SU-DHL-6 (cell line): ENCODE results near the gene DNAAF8.

Experiments used
- EZH2phosphoT487 ChIP-seq: fragments of 200-600 bp; sonication (generic), shearing (Covaris generic); conservative IDR thresholded peaks from 2 replicates; pipeline ENCODE4 v1.6.1; 2018; ENCODE audit warnings: mild to moderate bottlenecking, antibody characterized with exemption, low read length, moderate library complexity, mixed read lengths
- TF ChIP-seq, protein P1 (sequence below): fragments of 200-600 bp; sonication (generic); IDR thresholded peaks from one replicate; pipeline ENCODE4 v1.5.1; 2017; ENCODE audit warnings: antibody characterized with exemption, mild to moderate bottlenecking, low read length, moderate library complexity; ENCODE audit not compliant: insufficient read depth, poor library complexity, severe bottlenecking

DNA sequence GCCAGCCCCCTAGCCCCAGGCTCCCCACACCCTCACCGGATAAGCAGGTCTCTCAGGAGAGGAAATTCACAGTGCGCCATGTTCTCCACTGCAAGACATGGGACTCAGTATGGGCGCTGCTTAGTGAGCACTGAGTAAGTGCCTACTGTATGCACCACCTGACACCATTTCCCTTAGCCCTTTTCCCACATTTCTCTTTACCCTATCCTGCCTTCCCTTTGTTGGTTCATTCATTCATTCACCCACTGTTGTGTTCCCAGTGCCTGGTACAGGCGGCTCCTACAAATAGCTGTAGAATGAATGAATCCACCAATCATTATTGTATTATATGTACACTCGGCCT lies 43.7 kb downstream of the DNAAF8 start:
- TF ChIP-seq, protein P1, sequence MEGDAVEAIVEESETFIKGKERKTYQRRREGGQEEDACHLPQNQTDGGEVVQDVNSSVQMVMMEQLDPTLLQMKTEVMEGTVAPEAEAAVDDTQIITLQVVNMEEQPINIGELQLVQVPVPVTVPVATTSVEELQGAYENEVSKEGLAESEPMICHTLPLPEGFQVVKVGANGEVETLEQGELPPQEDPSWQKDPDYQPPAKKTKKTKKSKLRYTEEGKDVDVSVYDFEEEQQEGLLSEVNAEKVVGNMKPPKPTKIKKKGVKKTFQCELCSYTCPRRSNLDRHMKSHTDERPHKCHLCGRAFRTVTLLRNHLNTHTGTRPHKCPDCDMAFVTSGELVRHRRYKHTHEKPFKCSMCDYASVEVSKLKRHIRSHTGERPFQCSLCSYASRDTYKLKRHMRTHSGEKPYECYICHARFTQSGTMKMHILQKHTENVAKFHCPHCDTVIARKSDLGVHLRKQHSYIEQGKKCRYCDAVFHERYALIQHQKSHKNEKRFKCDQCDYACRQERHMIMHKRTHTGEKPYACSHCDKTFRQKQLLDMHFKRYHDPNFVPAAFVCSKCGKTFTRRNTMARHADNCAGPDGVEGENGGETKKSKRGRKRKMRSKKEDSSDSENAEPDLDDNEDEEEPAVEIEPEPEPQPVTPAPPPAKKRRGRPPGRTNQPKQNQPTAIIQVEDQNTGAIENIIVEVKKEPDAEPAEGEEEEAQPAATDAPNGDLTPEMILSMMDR: no peak
- TF ChIP-seq EZH2phosphoT487: no peak
